GF-D8 (cell line): ENCODE results near the gene HSD11B2.

Source experiments
- DNase-seq: peaks from one replicate; lab custom pipeline; 2025; lab: John Stamatoyannopoulos, UW

HSD11B2 gene

GRCh38 chr16:67396159-67397035 lies 34.5 kb upstream of the HSD11B2 start:
- DNase-seq, result no peak

GRCh38 chr16:67397036-67397801 lies 33.7 kb upstream of the HSD11B2 start:
- no peak for DNase-seq

GRCh38 chr16:67397812-67398545 lies 32.9 kb upstream of the HSD11B2 start:
- no peak for DNase-seq

- no peak for DNase-seq
These were observed 32.2 kb upstream of the HSD11B2 start for GRCh38 chr16:67398546-67399217.

- no peak for DNase-seq
These were observed 31.6 kb upstream of the HSD11B2 start for GRCh38 chr16:67399218-67399733.

GRCh38 chr16:67399749-67400704 lies 30.9 kb upstream of the HSD11B2 start:
- no peak for DNase-seq

GRCh38 chr16:67400901-67401300 lies 30.0 kb upstream of the HSD11B2 start:
- no peak for DNase-seq

GRCh38 chr16:67403976-67404555 lies 26.9 kb upstream of the HSD11B2 start:
- no peak for DNase-seq

- no peak for DNase-seq
These were observed 26.1 kb upstream of the HSD11B2 start for GRCh38 chr16:67404740-67405226.

GRCh38 chr16:67405336-67405735 lies 25.6 kb upstream of the HSD11B2 start:
- no peak for DNase-seq

- DNase-seq, result no peak
These were observed 24.6 kb upstream of the HSD11B2 start for GRCh38 chr16:67406111-67406971.

GRCh38 chr16:67407176-67407787 lies 23.6 kb upstream of the HSD11B2 start:
- no peak for DNase-seq

GRCh38 chr16:67407788-67408452 lies 23.0 kb upstream of the HSD11B2 start:
- no peak for DNase-seq

GRCh38 chr16:67409631-67410030 lies 21.3 kb upstream of the HSD11B2 start:
- DNase-seq, result no peak

- no peak for DNase-seq
These were observed 19.6 kb upstream of the HSD11B2 start for GRCh38 chr16:67411339-67411738.

- DNase-seq, result no peak
These were observed 18.6 kb upstream of the HSD11B2 start for GRCh38 chr16:67412294-67412693.

GRCh38 chr16:67413978-67414911 lies 16.7 kb upstream of the HSD11B2 start:
- no peak for DNase-seq
